Measurements from ENCODE around the gene SLC2A13. TPM values are rescaled to one million over a fixed set of nuclear protein-coding genes. Genes with fewer than 3 reads are reported as not detected.

Gene SLC2A13
- polyA plus RNA-seq, 3 donors: 2.2 to 2.9 (median 2.5) TPM

- intact Hi-C loops (cut with micrococcal nuclease): no loop called here
- H3K4me1 Mint-ChIP-seq: peaks cover 9% of the 10 kb centered on the region
Observed at GRCh38 chr12:39958377-39958776, 147.5 kb downstream of the SLC2A13 start.

GRCh38 chr12:39956725-39957124 is 149.2 kb downstream of the SLC2A13 start:
- no peaks in the 10 kb centered on the region for H3K4me1 ChIP-seq (ENCODE audit: control insufficient read depth in 1 of 2, insufficient read depth in 2 of 2, low read length in 2 of 2)
- no peaks in the 10 kb centered on the region for H3K9me3 ChIP-seq (replicated peaks in 1 of 2; ENCODE audit: control insufficient read depth in 1 of 2, insufficient read depth in 1 of 2, low read length in 2 of 2)
- Mint-ChIP-seq H3K9me3 (peaks cover 0 to 7% (median 2%) of the 10 kb centered on the region in 7 donors), H3K27me3 (ENCODE audit: low read depth in 3 of 3) (peaks cover 0 to 3% (median 2%) of the 10 kb centered on the region in 3 donors), H3K27ac (no peak overlapping the region), H3K4me3 (no peak overlapping the region), H3K4me1 (peaks cover 9% of the 10 kb centered on the region), H3K36me3 (peaks cover 0 to 4% of the 10 kb centered on the region in 2 donors)
- no peaks in the 10 kb centered on the region for H4K20me1 ChIP-seq (ENCODE audit: insufficient read depth, low read length)
- H3K36me3 ChIP-seq (replicated peaks in 1 of 2; ENCODE audit: control insufficient read depth in 1 of 2, insufficient read depth in 2 of 2, low read length in 2 of 2): no peaks in the 10 kb centered on the region
- no peaks in the 10 kb centered on the region for H3K27me3 ChIP-seq (ENCODE audit: control insufficient read depth in 2 of 2, insufficient read depth in 2 of 2, low read length in 2 of 2)
- no peak overlapping the region for H3K27ac ChIP-seq (ENCODE audit: low read depth in 1 of 2, low read length in 2 of 2)
- no peak overlapping the region for H3K9ac ChIP-seq (ENCODE audit: insufficient read depth, low read length, poor library complexity, severe bottlenecking)
- no peak overlapping the region for H2AFZ ChIP-seq (ENCODE audit: insufficient read depth, low read depth, low read length, poor library complexity, severe bottlenecking)
- no peak for DNase-seq
- H3K79me2 ChIP-seq (ENCODE audit: insufficient read depth, low read length): no peaks in the 10 kb centered on the region
- intact Hi-C loops (cut with micrococcal nuclease): no loop called here
- WGBS (ENCODE audit: insufficient coverage): 91% methylated on average over 2 of the region's 2 CpGs
- H3K4me3 ChIP-seq (replicated peaks in 1 of 3; ENCODE audit: low read depth in 2 of 3, low read length in 3 of 3): no peak overlapping the region
- H3K4me2 ChIP-seq (replicated peaks; ENCODE audit: extremely low read depth, low read length, poor library complexity, severe bottlenecking): no peak overlapping the region
- TF ChIP-seq CTCF (IDR thresholded peaks at IDR 0.05): no peak

More at GRCh38 chr12:39958377-39958776, 147.5 kb downstream of the SLC2A13 start:
- no peak for TF ChIP-seq CTCF (IDR thresholded peaks at IDR 0.05)
- Histone ChIP-seq H2AFZ (ENCODE audit: insufficient read depth, low read depth, low read length, poor library complexity, severe bottlenecking) (no peak overlapping the region), H3K4me1 (ENCODE audit: control insufficient read depth in 1 of 2, insufficient read depth in 2 of 2, low read length in 2 of 2) (no peaks in the 10 kb centered on the region), H3K79me2 (ENCODE audit: insufficient read depth, low read length) (no peaks in the 10 kb centered on the region), H3K9ac (ENCODE audit: insufficient read depth, low read length, poor library complexity, severe bottlenecking) (no peak overlapping the region), H3K36me3 (replicated peaks in 1 of 2; ENCODE audit: control insufficient read depth in 1 of 2, insufficient read depth in 2 of 2, low read length in 2 of 2) (no peaks in the 10 kb centered on the region), H3K27me3 (ENCODE audit: control insufficient read depth in 2 of 2, insufficient read depth in 2 of 2, low read length in 2 of 2) (no peaks in the 10 kb centered on the region), H3K4me3 (replicated peaks in 1 of 3; ENCODE audit: low read depth in 2 of 3, low read length in 3 of 3) (no peak overlapping the region), H3K9me3 (replicated peaks in 1 of 2; ENCODE audit: control insufficient read depth in 1 of 2, insufficient read depth in 1 of 2, low read length in 2 of 2) (no peaks in the 10 kb centered on the region), H3K27ac (ENCODE audit: low read depth in 1 of 2, low read length in 2 of 2) (no peak overlapping the region), H3K4me2 (replicated peaks; ENCODE audit: extremely low read depth, low read length, poor library complexity, severe bottlenecking) (no peak overlapping the region), H4K20me1 (ENCODE audit: insufficient read depth, low read length) (no peaks in the 10 kb centered on the region)
- peak overlapping the region in 1 of 7 donors; percentile 8 for H3K27ac Mint-ChIP-seq
- H3K4me3 Mint-ChIP-seq: no peak overlapping the region
- H3K27me3 Mint-ChIP-seq (ENCODE audit: low read depth in 3 of 3): peaks cover 1 to 3% (median 2%) of the 10 kb centered on the region in 3 donors
- DNase-seq: no peak
- peaks cover 0 to 4% of the 10 kb centered on the region in 2 donors for H3K36me3 Mint-ChIP-seq
- 95% methylated on average over 2 of the region's 3 CpGs for WGBS (ENCODE audit: insufficient coverage)
- H3K9me3 Mint-ChIP-seq: peaks cover 0 to 10% (median 2%) of the 10 kb centered on the region in 7 donors
